Activated CD4-positive, alpha-beta T cell treated with anti-CD3 and anti-CD28 coated beads for 48 hours (primary cell): ENCODE measurements around the gene ZNF335.

Experiments
- DNase-seq: peaks from one replicate; pipeline ENCODE4 v3.0.0-alpha.2; 2020

The ZNF335 gene

DNA sequence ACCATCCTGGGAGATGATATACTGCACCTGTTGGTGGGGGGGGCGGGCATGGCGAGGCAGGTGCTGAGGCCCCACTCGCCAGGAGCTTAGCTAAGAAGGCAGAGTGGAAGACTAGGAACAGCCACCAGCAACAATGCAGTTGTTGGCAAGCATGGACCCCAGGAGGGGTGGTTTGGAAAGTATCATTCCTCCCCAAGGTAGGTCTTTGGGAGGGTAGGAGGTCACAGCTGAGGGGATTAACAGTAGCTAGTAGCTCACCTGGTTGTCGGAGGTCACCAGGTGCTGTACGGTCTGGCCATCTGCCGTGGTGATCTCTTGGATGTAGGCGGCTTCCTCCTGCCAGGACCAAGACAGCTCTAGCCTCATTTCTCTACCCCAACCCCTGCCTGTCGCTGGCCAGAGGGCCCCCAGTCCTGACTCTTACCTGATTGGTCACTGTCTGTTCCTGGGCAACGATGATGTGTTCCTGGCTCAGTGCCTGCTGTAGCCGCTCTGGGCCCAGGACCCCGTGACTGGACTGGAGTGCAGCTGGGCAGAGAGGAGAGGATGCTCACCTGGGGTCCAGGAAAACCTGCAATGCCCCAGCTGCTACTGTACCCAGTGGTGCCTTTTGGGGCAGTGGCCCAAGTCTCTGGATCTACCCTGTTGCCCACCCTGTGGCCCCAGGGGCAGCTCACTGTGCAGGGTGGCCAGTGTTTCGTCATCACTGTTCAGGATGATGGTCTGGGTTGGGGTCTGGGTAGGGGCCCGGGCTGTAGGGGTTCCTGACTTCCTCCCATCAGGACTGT, 22.3 kb downstream of the ZNF335 start:
- no peak for DNase-seq

- DNase-seq, result no peak
Observed at GRCh38 chr20:45948742-45949541, 23.1 kb downstream of the ZNF335 start.

- DNase-seq, result no peak
Observed at GRCh38 chr20:45948261-45948733, 23.7 kb downstream of the ZNF335 start.

- no peak for DNase-seq
Observed at GRCh38 chr20:45947110-45947866, 24.7 kb downstream of the ZNF335 start.

- DNase-seq, result peak; percentile 28
Observed at GRCh38 chr20:45946149-45946970, 25.6 kb downstream of the ZNF335 start.

DNA sequence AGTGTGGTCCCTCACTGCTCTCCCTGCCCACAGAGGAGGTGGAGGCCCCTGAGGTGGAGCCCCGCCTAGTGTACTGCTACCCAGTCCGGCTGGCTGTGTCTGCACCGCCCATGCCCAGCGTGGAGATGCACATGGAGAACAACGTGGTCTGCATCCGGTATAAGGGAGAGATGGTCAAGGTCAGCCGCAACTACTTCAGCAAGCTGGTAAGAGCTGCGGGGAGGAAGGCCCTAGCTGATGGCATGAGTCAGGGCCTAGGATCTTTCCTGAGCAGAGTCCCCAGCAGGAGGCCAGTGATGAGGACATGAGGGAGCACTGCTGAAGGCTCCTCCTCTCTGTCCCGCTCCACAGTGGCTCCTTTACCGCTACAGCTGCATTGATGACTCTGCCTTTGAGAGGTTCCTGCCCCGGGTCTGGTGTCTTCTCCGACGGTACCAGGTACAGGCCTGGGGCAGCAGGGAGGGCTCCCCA, 26.3 kb downstream of the ZNF335 start:
- no peak for DNase-seq

DNA sequence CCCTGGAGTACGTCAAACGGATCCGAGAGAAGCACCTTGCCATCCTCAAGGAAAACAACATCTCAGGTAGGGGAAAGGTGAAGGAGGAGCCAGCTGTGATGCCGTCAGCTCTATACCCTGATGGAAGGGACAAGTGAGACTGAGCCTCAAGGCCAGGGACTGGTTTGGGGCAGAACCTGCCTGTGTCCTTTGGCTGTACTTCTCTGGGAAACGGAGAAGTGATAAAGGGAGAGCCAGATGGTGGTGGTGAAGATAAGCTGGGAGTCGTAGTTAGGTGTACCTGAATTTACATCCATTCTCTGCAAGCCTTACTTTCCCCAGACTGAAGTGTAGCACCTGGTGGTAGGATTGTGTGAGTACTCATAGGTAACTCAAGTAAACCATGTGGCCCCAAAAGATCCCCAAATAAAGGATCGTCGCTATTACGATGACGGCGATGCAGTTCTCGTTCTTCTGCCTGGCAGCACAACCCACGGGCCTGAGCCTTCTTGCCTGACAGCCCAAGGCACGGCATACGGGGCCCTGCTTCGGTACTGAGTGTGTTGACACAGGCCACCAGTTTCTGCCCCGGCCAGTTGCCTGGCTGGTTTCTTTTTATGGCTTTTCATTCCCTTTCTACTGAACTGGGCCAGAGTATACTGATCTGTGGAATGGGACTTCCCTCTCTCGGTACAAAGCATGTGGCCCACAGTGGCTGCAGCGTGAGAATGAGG, 26.9 kb downstream of the ZNF335 start:
- no peak for DNase-seq

DNA sequence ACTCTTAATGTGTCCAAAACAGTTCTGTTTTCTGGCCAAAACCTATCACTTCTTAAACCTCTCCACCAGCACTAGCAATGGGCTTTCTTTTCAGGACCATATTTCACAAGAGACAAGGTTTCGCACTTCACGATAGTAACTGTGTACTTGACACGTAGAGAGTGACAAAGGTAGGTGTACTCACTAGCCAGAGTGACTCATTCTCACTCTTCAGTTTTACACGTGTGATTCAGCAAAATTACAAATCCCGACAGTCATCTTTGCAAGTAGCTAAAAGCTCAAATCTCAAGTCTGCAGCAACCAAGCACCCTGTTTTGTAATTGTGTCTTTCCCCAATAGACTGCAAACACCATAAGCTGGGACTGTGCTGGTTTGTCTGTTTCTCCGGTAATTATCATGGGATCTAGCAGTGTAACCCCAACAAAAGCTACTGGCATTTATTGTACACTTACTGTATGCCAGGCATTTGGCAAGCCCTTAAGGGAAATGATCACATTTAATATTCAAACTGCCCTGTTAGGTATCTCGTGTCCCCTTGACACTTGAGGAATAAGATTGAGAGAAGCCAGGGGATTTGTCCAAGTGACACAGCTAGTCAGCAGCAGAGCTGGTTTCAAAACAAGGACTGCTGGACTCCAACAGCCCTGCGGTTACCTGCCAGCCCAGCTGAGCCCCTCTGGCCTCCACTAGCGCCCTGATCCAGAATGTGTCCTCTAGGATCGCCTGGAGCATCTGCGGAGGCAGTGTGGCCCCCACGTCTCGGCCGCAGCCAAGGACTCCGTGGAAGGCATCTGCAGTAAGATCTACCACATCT, 27.6 kb downstream of the ZNF335 start:
- no peak for DNase-seq

DNA sequence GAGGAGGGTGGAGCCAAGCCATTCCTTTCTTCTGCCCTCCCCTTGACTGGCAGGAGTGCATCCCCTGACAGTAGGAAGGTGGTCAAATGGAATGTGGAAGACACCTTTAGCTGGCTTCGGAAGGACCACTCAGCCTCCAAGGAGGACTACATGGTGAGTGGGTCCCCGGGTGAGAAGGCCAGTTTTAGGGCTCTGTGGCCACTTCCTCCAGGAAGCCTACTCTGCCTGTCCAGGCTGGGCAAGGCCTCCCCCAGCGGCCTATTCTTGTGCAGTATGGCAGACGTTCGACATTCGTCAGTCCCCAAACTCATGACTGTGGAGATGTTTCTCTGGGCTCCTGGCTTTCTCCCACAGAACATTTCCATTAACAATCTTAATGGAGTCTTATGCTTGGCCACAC, 28.4 kb downstream of the ZNF335 start:
- no peak for DNase-seq

- DNase-seq, result no peak
Observed at GRCh38 chr20:45940469-45940868, 31.5 kb downstream of the ZNF335 start.

- no peak for DNase-seq
Observed at GRCh38 chr20:45940053-45940452, 31.9 kb downstream of the ZNF335 start.

DNA sequence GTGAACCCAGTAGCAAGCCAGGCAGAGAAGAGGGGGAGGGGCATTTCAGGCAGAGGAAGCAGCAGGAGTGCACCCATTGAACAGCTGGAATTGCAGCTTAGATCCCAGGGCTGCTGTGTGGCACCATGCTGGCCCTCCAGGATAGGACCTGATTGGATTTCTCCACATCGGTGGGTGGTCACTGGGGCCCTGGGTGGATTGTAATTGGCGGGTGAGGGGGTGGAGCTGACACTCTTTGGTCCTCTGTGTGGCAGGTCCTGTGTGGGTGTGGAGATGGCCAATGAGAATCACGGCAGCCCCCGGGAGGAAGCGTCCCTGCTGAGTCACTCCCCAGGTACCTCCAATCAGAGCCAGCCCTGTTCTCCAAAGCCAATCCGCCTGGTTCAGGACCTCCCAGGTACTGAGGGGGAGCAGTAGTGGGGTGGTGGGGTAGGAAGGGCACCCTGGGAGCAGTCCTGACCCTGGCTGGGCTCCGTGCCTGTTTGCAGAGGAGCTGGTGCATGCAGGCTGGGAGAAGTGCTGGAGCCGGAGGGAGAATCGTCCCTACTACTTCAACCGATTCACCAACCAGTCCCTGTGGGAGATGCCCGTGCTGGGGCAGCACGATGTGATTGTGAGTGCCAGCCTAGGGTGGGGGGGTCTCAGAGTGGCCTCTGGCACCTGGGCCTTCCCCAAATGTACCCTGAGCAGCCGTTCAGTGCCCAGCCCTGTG, 33.1 kb downstream of the ZNF335 start:
- DNase-seq, result no peak

GRCh38 chr20:45937765-45938164, 34.2 kb downstream of the ZNF335 start:
- no peak for DNase-seq

DNA sequence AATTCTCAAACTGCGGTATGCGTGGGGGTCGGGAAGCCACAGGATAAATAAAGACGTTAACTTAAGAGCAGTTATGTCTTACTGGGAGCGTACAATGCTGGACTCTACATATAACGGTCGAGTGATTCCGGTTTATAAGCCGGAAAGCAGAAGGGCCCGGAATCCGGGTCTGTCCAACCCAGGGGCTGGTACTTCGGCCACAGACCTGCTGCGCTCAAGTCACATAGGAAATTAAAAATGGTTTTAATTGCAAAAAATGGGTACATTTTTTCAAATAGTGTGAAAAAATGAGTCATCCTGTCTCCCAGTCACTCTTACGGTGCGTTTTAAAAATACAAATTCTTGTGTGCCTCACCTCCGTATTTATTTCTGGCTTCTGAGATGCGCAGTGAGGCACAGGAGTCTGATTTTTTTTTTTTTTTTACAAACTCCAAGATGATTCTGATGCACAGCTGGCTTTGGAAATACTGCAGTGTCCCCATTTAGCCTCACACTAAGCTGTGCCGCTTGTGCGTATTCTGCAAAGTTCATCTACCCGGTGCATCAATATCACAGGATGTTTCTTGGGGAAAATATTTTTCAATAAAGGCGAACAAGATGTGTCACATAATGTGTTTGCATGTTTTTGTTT, 36.5 kb downstream of the ZNF335 start:
- no peak for DNase-seq

DNA sequence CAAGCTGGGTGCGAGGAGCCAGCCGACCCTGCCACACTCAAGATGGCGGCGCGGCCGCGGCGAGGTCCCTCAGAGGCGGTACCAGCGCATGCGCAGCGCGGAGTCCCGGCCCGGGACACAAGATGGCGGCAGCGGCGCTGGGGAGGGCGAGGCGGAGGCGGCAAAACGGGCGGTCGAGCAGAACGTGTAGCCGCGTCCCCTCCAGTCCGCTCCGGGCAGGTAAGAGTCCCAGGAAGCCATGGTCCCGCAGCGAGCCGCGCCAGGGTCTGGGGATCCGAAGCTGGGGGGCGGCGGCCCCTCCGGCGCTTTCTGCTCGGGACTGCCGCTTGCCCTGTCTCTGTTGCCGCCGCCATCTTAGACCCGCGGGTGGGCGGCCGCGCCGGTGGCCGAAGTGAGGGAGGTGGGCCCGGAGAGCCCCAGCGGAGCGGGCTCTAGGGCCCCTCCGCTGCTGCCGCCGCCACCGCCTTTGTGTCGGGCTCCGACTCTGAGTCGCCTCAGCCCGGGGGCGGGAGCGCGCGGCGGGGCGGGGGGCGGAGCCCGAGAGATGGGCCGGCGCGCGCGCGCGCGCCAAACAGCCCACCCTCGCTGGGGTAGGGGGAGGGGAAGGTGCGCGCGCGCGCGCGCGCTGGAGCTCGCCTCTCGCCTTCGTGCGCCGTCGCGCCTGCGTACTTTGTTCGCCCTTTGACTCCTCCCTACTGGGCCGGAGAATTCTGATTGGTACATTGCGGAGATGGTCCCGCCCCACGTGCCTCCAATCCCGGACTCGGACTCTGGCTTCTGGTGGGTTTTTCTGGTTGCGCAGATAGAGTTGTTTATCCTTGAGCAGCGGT, 37.2 kb downstream of the ZNF335 start, which contains the start of gene PCIF1:
Gene PCIF1 (plus strand): TSS at position 98 of the 830 bp plus-strand sequence. CDS start 4,317 bp downstream, outside the sequence.
- peak; percentile 99 for DNase-seq

- DNase-seq, result no peak
Observed at GRCh38 chr20:45934046-45934585, 37.9 kb downstream of the ZNF335 start.

GRCh38 chr20:45933266-45934045, 38.5 kb downstream of the ZNF335 start:
- peak; percentile 72 for DNase-seq
